PFSK-1 (cell line): ENCODE data around the gene SPTBN4.

Source experiments
- FOXP2 ChIP-seq: optimal IDR thresholded peaks from 2 replicates; pipeline ENCODE3; 2011; ENCODE audit warnings: borderline replicate concordance, control low read depth, inconsistent platforms; ENCODE audit not compliant: insufficient read depth; ENCODE audit errors: extremely low read length, extremely low read depth
- POLR2AphosphoS5 ChIP-seq: IDR thresholded peaks from 2 replicates; pipeline ENCODE4 v1.6.1; 2012; ENCODE audit warnings: low read depth, mild to moderate bottlenecking, control low read depth, low read length, moderate library complexity
- REST ChIP-seq, 2 experiments: IDR thresholded peaks; 2 replicates each; pipeline versions ENCODE4 v1.6.1 to v1.8.0; 2011 to 2012; ENCODE audit warnings: low read depth in 2 of 2, low read length in 2 of 2, control low read depth in 1 of 2, inconsistent platforms in 1 of 2, mild to moderate bottlenecking in 1 of 2, moderate library complexity in 1 of 2; ENCODE audit not compliant: insufficient read depth in 1 of 2
- SIN3A ChIP-seq: IDR thresholded peaks from 2 replicates; pipeline ENCODE4 v1.6.1; 2012; ENCODE audit warnings: mild to moderate bottlenecking, low read length, moderate library complexity, borderline replicate concordance; ENCODE audit not compliant: insufficient read depth
- TAF1 ChIP-seq: IDR thresholded peaks from 2 replicates; pipeline ENCODE4 v1.6.1; 2012; ENCODE audit warnings: low read length, control low read depth, borderline replicate concordance; ENCODE audit not compliant: insufficient read depth

SPTBN4 gene

GRCh38 chr19:40584007-40584406 lies 117.2 kb downstream of the SPTBN4 start:
- TF ChIP-seq SIN3A (no peak), REST (IDR thresholded peaks at IDR 0.05; ENCODE audit: insufficient read depth in 1 of 2, low read depth in 2 of 2, low read length in 2 of 2) (no peak), FOXP2 (no peak), POLR2AphosphoS5 (no peak), TAF1 (no peak)

GRCh38 chr19:40585241-40585981 lies 118.6 kb downstream of the SPTBN4 start:
- TF ChIP-seq SIN3A = no peak; the same call in 1 of the 2 replicates
- no peak for TF ChIP-seq POLR2AphosphoS5
- no peak for TF ChIP-seq FOXP2

GRCh38 chr19:40585982-40586422 lies 119.2 kb downstream of the SPTBN4 start:
- TF ChIP-seq REST (IDR thresholded peaks at IDR 0.05; ENCODE audit: insufficient read depth in 1 of 2, low read depth in 2 of 2, low read length in 2 of 2) (no peak), FOXP2 (no peak), SIN3A (no peak), TAF1 (no peak), POLR2AphosphoS5 (no peak)

GRCh38 chr19:40586611-40587010 lies 119.8 kb downstream of the SPTBN4 start:
- TF ChIP-seq POLR2AphosphoS5 (no peak), FOXP2 (no peak), TAF1 (no peak), SIN3A (no peak), REST (IDR thresholded peaks at IDR 0.05; ENCODE audit: insufficient read depth in 1 of 2, low read depth in 2 of 2, low read length in 2 of 2) (no peak)

GRCh38 chr19:40588110-40588854 lies 121.5 kb downstream of the SPTBN4 start:
- TF ChIP-seq FOXP2 (no peak), TAF1 (no peak), SIN3A (no peak), POLR2AphosphoS5 (no peak), REST (IDR thresholded peaks at IDR 0.05; ENCODE audit: insufficient read depth in 1 of 2, low read depth in 2 of 2, low read length in 2 of 2) (no peak)
